GM19397 (cell line): ENCODE data around the gene PEAK3.

Experiments
- ATAC-seq: cut with Tn5 transposase; IDR thresholded peaks from one replicate; pipeline ENCODE4 v1.9.1; 2021; ENCODE audit warnings: mild to moderate bottlenecking, moderate library complexity; ENCODE audit not compliant: unreplicated experiment

Gene PEAK3

DNA sequence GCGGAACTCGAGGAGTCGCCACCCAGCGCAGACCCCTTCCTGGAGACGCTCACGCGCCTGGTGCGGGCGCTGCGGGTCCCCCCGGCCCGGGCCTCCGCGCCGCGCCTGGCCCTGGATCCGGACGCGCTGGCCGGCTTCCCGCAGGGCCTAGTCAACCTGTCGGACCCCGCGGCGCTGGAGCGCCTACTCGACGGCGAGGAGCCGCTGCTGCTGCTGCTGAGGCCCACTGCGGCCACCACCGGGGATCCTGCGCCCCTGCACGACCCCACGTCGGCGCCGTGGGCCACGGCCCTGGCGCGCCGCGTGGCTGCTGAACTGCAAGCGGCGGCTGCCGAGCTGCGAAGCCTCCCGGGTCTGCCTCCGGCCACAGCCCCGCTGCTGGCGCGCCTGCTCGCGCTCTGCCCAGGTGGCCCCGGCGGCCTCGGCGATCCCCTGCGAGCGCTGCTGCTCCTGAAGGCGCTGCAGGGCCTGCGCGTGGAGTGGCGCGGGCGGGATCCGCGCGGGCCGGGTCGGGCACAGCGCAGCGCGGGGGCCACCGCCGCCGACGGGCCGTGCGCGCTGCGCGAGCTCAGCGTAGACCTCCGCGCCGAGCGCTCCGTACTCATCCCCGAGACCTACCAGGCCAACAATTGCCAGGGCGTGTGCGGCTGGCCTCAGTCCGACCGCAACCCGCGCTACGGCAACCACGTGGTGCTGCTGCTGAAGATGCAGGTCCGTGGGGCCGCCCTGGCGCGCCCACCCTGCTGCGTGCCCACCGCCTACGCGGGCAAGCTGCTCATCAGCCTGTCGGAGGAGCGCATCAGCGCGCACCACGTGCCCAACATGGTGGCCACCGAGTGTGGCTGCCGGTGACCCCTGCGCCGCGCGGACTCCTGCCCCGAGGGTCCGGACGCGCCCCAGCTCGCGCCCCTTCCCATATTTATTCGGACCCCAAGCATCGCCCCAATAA lies 30.6 kb downstream of the PEAK3 start:
- no peak for ATAC-seq

DNA sequence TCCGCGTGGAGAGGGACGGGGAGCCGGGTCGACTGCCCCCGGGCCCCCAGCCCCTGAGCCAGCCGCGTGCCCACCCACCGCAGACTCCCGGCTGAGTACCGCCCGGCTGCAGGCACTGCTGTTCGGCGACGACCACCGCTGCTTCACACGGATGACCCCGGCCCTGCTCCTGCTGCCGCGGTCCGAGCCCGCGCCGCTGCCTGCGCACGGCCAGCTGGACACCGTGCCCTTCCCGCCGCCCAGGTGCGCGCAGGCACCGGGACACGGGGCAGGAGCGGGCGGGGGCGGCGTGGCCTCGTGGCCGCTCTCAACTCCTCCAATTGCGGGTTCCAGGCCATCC lies 31.2 kb downstream of the PEAK3 start:
- no peak for ATAC-seq

DNA sequence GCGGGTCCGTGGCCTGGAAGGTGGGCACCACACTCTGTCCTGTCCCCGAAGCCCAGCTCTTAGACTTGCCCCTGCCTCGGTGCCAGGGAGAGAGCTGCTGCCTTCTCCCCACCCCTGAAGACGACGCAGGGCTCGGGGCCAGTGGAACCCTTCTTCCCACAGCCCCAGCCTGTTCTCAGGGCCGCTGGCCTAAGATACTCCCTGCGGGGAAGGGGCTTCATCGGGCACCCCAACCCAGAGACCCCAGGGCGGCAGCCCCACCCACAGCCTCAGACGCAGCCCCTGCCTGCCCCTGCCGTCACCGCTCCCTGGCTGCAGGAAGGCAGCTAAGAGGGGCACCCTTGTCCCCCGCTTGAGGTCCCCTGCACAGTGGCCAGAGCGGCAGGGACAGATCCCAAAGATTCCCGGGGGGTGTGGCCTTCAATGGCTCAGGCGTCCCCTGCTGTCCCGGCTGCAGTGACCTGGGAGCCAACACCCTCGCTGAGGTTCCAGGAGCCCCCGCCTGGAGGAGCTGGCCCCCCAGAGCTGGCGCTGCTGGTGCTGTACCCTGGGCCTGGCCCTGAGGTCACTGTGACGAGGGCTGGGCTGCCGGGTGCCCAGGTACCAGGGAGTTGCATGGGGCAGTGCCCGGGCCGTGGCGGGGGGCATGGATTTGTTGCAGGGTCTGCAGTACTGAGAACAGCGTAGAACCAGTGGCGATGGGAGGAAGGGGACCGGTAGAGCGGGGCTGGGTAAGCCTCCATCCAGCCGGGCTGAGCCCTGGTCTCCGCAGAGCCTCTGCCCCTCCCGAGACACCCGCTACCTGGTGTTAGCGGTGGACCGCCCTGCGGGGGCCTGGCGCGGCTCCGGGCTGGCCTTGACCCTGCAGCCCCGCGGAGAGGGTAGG lies 31.9 kb downstream of the PEAK3 start:
- no peak for ATAC-seq

DNA sequence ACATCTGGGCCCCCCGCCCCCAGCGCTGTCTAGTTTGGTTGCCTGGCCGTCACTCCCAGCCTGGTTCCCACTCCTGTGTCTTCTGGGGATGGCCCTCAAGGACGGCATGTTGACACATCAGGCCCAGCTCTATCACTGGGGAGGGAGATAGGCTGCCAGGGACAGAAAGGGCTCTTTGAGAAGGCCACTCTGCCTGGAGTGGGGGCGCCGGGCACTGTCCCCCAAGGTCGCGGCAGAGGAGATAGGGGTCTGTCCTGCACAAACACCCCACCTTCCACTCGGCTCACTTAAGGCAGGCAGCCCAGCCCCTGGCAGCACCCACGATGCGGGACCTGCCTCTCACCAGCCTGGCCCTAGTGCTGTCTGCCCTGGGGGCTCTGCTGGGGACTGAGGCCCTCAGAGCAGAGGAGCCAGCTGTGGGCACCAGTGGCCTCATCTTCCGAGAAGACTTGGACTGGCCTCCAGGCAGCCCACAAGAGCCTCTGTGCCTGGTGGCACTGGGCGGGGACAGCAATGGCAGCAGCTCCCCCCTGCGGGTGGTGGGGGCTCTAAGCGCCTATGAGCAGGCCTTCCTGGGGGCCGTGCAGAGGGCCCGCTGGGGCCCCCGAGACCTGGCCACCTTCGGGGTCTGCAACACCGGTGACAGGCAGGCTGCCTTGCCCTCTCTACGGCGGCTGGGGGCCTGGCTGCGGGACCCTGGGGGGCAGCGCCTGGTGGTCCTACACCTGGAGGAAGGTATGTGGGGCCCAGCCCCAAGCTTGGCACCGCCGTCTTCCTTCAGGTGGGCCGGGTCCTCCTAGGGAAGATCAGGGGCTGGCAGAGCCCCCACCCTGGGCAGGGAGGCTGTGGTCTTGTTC lies 32.7 kb downstream of the PEAK3 start, which contains the start of gene AMH:
AMH (plus strand) TSS at position 314 of the 857 bp plus-strand sequence; CDS start at position 324, 10 bp downstream.
- ATAC-seq: no peak

DNA sequence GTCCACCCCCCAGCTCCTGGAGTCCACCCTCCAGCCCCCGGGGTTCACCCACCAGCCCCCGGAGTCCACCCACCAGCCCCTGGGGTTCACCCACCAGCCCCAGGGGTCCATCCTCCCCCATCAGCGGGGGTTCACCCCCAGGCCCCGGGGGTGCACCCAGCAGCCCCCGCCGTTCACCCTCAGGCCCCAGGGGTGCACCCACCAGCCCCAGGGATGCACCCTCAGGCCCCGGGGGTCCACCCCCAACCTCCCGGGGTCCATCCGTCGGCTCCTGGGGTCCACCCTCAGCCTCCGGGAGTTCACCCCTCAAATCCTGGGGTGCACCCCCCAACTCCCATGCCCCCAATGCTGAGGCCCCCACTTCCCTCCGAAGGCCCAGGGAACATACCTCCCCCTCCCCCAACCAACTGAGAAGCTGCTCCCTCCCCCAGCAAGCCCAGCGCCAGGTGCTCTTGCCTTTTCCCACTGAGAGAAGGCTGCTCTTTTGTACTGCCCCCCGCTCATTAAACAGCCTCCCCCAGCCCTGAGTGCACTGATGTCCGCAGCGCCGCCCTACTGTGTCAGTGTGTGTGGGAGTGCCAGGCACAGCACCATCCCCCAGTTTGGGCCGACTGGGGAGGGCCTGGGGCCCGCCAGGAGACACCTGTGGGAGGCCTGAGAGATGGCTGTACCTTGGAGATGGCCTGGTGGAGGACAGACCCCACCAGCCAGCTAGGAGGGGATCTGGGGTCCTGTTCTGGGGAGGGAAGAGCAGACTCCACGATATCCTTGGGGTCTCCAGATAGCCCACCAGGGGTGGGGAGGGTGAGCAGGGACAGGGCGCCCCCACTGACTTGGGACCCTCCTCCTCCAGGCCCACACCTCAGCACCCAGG lies 33.6 kb downstream of the PEAK3 start:
- no peak for ATAC-seq

DNA sequence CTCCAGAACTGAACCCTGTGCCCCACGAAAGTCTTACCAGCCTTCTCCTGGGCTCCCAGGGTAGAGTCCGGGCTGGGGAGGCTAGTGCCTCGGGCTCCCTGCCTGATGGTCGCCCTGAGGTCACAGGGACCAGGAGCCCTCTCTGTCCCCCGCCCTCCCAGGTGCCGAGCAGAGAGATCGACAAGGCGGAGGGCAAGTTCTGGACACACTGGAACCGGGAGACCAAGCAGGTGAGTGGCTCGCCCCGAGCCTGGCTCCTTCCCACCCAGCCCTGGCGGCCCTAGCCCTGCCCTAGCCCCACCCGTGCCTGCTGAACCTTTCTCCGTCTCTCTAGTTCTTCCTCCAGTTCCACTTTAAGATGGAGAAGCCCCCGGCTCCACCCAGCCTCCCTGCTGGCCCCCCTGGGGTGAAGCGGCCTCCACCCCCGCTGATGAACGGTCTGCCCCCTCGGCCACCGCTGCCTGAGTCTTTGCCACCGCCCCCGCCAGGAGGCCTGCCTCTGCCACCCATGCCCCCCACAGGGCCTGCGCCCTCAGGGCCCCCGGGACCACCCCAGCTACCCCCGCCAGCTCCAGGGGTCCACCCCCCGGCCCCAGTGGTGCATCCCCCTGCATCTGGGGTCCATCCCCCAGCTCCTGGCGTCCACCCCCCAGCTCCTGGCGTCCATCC lies 34.4 kb downstream of the PEAK3 start:
- ATAC-seq: no peak

DNA sequence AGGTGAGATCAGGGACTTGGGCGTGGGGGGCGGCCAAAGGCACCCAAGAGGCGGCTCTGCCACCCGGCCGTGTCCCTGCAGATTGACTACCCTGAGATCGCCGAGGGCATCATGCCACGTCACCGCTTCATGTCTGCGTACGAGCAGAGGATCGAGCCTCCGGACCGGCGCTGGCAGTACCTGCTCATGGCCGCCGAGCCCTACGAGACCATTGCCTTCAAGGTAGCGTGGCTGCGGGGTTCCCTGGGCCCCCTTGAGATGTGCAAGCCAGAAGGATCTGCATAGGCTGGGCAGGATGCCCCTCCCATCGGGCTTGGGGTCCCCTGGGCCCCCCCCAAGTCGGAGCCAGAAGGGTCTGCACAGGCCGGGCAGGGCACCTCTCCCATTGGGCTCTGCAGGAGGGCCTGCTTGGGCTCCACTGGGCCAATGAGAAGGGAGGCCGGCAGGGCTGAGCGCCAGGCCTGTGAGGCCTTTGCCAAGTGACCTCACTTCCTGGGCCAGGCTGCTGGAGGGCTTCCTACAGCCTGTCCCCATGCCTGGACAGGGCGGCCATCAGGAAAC lies 35.1 kb downstream of the PEAK3 start:
- ATAC-seq: no peak

DNA sequence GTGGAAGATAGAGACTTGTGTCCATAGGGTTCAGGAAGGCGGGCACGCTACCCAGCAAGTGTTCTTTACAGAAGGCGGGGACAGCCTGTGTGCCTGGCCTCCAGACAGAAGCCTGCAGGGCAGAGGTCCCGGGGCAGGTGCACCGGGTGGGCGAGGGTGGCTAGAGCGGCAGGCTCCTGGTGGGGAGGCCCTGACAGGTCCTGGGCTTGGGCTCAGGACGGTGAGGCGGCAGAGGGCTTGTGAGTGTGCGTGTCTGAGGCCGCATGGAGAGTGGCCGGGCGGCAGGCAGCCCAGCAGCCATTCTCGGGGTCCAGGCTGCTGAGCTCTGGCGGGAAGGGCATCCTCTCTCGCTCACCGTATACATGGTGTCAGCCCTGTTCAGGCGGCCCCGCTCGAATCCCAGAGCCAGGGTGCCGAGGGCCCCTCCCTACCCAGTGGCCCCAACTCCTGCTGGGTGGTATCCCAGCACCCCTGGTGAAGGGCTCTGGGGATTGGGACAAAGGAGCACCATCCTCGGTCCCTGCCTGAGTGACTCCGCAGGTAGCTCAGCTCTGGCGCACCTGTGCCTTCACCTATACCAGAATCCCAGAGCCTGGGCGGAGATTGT lies 35.9 kb downstream of the PEAK3 start:
- no peak for ATAC-seq

DNA sequence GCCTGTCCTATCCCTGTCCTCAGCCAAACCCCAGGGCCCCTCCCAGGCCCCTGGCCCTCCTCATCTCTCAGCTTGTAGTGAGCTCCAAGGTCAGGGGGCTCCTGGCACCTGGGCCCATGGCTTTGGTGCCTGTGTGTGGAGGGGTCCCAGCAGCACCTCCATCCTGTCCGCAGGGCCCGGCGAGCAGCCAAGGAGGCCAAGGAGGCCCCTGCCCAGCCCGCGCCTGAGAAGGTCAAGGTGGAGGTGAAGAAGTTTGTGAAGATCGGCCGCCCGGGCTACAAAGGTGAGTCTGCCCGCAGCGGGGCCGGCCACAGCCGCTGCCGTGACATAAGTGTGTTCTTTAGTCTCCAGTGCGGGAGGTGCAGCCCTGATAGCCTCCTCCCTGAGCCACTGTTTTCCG lies 36.7 kb downstream of the PEAK3 start:
- no peak for ATAC-seq

DNA sequence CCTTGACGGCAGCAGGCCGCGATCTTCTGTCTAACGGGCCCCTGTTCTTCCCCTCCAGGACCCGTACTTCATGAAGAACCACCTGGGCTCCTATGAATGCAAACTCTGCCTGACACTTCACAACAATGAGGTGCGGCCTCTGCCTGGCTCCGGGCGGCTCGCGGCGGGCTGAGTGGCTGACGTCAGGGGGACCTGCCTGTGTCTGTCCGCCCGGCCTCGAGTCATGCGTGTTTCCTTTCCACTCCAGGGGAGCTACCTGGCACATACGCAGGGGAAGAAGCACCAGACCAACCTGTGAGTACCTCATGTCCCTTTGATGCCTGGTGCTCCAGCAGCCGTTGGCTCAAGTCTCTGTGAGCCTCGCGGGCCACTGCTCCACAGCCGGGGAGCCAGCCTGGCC lies 37.5 kb downstream of the PEAK3 start:
- ATAC-seq: no peak

DNA sequence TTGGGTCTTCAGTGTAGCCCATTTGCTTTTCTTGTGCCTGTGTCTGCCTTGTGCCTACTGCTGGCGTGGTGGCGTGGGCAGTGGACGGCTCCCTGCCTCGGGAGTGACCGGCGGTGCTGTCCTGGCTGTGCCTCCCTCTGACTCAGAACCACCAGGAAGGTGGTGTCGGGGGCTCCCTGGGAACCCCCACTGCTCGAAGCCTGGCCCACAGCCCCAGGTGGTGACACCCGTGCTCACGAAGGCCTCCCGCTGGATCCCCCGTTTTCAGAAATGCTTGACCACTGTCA lies 37.9 kb downstream of the PEAK3 start:
- ATAC-seq: no peak

DNA sequence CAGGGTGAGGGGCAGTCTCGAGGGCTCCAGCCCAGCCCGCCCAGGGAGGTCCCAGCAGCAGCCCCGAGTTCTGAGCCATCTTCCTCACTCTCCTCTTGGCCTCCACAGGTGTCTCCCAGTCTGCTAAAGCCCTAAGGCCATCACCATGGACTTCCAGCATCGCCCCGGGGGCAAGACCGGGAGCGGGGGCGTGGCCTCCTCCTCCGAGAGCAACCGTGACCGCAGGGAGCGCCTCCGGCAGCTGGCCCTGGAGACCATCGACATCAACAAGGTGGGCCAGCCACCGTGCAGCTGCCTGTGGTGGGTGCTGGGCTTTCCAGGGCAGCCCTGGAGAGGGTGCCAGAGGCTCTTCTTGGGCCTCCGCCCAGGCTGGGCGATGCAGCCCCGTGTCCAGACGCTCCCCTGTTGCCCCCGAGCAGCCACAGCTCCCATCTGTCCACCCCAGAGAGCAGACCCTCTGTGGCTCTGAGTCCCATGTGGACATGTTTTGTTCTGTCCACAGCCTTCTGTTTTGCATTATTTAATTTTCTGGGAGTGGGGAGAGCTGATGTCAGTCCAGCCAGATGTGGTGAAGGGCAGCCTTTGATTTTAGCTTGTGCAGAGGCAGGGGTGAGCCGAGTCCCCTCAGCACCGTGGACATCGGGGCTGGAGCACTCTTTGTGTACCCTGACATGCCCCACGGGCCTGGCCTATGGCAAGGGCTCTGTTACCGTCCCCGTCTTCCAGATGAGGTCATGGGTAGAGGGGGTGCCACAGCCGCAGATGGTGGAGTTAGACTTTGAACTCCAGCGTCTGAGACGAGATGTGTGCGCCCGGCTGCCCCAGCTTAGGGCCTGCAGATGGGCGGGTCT lies 38.5 kb downstream of the PEAK3 start:
- no peak for ATAC-seq

DNA sequence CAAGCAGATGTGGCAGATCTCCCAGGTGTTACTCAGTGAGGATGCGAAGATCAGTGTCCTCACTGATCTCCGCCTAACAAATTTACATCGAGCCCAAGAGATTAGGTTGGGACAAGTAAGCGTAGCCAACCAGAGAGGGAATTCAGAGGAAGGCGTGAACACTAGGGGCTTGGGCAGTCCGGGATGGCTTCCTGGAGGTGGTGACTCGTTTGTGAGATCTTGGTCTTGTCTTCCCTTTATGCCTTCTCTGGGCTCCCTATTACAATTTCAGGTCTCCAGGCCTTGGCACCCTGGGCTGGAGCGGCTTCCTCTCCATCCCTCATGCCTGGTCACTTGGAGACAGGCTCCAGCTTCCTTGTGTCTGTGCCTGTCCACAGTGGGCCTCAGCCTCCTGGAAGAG lies 39.2 kb downstream of the PEAK3 start:
- ATAC-seq: no peak

DNA sequence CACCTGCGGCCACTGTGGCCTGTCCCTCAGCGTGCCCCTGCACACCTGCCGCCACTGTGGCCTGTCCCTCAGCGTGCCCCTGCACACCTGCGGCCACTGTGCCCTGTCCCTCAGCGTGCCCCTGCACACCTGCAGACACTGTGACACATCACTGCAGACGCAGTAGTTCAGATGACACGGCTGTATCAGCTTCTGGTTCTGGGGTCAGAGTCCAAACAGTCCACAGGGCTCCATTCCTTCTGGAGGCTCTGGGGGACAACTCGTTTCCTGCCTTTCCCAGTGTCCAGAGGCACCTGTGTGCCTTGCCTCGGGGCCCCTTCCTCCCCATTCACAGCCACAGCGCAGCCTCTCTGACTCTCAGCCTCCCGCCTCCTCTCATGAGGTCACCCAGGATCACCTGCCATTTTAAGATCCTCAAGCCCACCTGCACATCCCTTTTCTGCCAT lies 39.9 kb downstream of the PEAK3 start:
- no peak for ATAC-seq

DNA sequence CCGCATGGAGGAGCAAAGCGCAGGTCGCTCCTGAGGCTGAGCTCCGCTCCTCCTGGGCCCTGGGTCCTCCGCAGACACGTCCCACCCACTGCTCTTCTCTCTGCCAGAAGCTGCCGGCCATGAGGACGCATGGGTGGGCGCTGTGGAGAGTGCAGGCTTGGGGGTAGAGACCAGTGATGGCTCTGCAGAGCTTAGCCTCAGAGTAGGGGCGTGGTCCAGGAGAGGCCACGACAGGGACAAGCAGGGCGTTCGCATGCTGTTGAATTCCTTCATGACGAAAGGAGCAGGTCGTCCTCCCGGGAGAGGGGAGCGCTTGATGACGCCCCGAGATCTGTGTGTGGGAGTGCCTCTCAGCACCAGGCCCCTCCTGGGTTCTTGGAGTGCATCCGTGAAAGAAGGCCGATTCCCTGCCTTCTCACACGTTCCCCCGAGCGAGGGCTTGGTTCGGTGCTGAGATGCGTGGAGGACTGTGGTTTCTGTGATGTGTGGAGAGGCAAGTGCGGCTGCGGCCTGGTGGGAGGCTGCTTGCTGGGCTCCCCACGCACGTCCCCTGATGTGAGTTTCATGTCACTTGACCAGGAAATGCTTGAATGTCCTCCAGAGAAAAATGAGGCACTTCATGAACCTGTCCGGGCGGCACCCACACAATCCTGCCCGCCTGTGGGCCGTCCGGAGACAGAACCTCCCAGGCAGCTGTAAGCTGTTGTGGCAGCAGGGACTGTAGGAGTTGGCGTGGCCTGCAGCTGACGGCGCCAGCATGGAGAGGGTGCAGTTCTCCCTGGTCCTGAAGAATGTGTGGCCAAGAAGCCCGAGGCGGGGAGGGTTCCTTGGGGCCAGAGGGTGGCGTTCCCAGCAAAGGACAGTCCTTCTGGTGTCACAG lies 40.9 kb downstream of the PEAK3 start:
- ATAC-seq: no peak

DNA sequence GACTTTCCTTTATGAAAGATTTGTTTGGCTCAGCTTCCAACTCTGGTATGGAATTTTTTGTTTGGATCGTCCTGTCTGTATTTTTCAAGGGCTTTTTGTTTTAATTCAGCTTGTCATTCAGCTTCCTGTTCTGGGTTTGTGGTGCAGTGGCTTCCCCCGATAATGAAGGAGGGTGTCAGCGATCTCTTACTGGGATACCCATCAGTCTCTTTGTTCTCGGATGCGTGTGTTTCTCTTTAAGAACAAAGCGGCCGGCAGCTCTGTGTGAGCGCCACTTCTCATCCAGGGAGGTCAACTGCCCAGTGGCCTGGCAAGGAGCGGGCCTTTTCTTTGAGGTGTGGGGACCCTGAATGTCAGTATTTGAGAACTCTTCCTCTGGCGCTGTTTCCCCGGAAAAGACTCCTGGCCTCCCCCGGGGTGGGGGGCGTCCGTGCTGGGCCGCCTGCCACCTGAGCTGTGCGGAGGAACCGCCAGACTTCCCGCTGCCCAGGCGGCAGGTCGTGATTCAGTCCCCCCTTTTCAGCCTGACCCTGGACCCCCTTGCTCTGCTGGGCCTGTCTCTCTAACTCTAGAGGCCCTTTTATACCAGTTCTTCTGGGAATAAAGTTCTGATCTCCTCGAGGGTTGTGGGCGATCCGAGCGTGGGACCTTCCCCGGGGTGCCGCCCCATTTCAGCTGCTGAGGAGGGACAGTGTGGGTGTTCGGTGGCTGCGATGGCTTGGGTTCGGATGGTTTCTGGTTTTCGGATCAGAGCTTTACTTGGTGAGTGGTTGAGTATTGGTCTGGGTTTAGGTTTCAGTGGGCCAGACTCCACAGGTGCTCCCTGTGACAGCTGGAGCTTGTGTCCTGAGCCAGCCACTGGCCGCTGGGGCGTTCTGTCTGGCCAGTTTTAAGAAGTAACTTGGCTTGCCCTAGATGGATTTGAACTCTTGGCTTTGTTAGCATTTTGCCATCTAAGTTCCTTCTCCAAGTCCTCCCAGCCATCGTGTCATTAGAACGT lies 41.9 kb downstream of the PEAK3 start:
- ATAC-seq: no peak
